Stomach (tissue), 4 donors: ENCODE data around the gene RGS10.

Experiments
- CTCF ChIP-seq, 7 experiments: fragments of 450-650 bp in 4 of 7; fragments of 200-600 bp in 3 of 7; sonication (generic) in 3 of 7; IDR thresholded peaks; one replicate each; pipeline ENCODE4 v1.5.1; 2016 to 2019; ENCODE audit warnings: antibody characterized with exemption in 7 of 7, control low read depth in 2 of 7, mild to moderate bottlenecking in 1 of 7
- POLR2A ChIP-seq, 4 donors: fragments of 450-650 bp; IDR thresholded peaks; one replicate each; pipeline ENCODE4 v1.6.1; 2016; ENCODE audit warnings: antibody characterized with exemption in 4 of 4, control low read depth in 2 of 4, mild to moderate bottlenecking in 1 of 4, moderate library complexity in 1 of 4

GRCh38 chr10:119550827-119551226 lies 8.3 kb upstream of the RGS10 start:
- TF ChIP-seq CTCF (IDR thresholded peaks at IDR 0.05) (no peak), POLR2A (IDR thresholded peaks at IDR 0.05) (no peak)
